ENCODE results near the gene C14orf39. TPM values are rescaled to one million over a fixed set of nuclear protein-coding genes. Genes with fewer than 3 reads are reported as not detected.

C14orf39 gene
- total and polyA plus RNA-seq, 12 donors, result 0.24 to 0.91 (median 0.40) TPM; not detected in 7

- DNase-seq, result no peak
- no peak for TF ChIP-seq CTCF (IDR thresholded peaks at IDR 0.05)
- TF ChIP-seq POLR2A (IDR thresholded peaks at IDR 0.05), result no peak
- H3K36me3 ChIP-seq (replicated peaks in 1 of 2), result no peaks in the 10 kb centered on the region
- no peak overlapping the region for H3K4me3 ChIP-seq
- H3K9me3 ChIP-seq (replicated peaks in 1 of 3), result no peaks in the 10 kb centered on the region
- 4 to 11% (median 6%) methylated on average over 7 of the region's 7 CpGs for WGBS, 4 donors
- H3K27ac ChIP-seq, result no peak overlapping the region
- peaks cover 0 to 12% of the 10 kb centered on the region in 2 donors for H3K4me1 ChIP-seq (replicated peaks in 1 of 2)
- peaks cover 69% of the 10 kb centered on the region for H3K27me3 ChIP-seq
- intact Hi-C loops (cut with DNase I), result no loop called here
Measured at GRCh38 chr14:60506010-60506409, 20.1 kb upstream of the C14orf39 start.

- TF ChIP-seq CTCF (IDR thresholded peaks at IDR 0.05) (no peak), POLR2A (IDR thresholded peaks at IDR 0.05) (no peak)
- no peak overlapping the region for H3K4me3 ChIP-seq
- no peaks in the 10 kb centered on the region for H3K36me3 ChIP-seq (replicated peaks in 1 of 2)
- WGBS, 4 donors, result 8 to 26% (median 19%) methylated on average over 2 of the region's 2 CpGs
- no peaks in the 10 kb centered on the region for H3K9me3 ChIP-seq (replicated peaks in 1 of 3)
- H3K27me3 ChIP-seq, result peaks cover 64% of the 10 kb centered on the region
- intact Hi-C loops (cut with DNase I), result no loop called here
- H3K27ac ChIP-seq, result no peak overlapping the region
- DNase-seq, result no peak
- peaks cover 0 to 6% of the 10 kb centered on the region in 2 donors for H3K4me1 ChIP-seq (replicated peaks in 1 of 2)
Measured at GRCh38 chr14:60505448-60505847, 19.6 kb upstream of the C14orf39 start.

GRCh38 chr14:60502541-60502940 lies 16.7 kb upstream of the C14orf39 start:
- TF ChIP-seq POLR2A (IDR thresholded peaks at IDR 0.05) (no peak), CTCF (IDR thresholded peaks at IDR 0.05) (no peak)
- Histone ChIP-seq H3K4me1 (replicated peaks in 1 of 2) (no peaks in the 10 kb centered on the region), H3K27me3 (peaks cover 44% of the 10 kb centered on the region), H3K9me3 (replicated peaks in 1 of 3) (no peaks in the 10 kb centered on the region), H3K36me3 (replicated peaks in 1 of 2) (no peaks in the 10 kb centered on the region), H3K4me3 (no peak overlapping the region), H3K27ac (no peak overlapping the region)
- DNase-seq, result no peak
- intact Hi-C loops (cut with DNase I), result no loop called here

GRCh38 chr14:60495946-60496345 lies 10.1 kb upstream of the C14orf39 start:
- no peaks in the 10 kb centered on the region for H3K4me1 ChIP-seq (replicated peaks in 1 of 2)
- peaks cover 14% of the 10 kb centered on the region for H3K27me3 ChIP-seq
- TF ChIP-seq POLR2A (IDR thresholded peaks at IDR 0.05) (no peak), CTCF (IDR thresholded peaks at IDR 0.05) (no peak)
- no peak overlapping the region for H3K4me3 ChIP-seq
- DNase-seq, result no peak
- no peaks in the 10 kb centered on the region for H3K36me3 ChIP-seq (replicated peaks in 1 of 2)
- 50 to 75% (median 62%) methylated on average over 1 of the region's 1 CpG for WGBS, 4 donors
- no peaks in the 10 kb centered on the region for H3K9me3 ChIP-seq (replicated peaks in 1 of 3)
- intact Hi-C loops (cut with DNase I), result no loop called here
- no peak overlapping the region for H3K27ac ChIP-seq
